HL-60/S4 treated with retinoic acid at 250 ng/mL for 4 days and 3 days (cell line): ENCODE measurements around the gene FRS3.

Experiments
- in situ Hi-C: fragments of 300-500 bp; cut with MboI; formaldehyde crosslinking; loops from 2 replicates; pipeline ENCODE4 v1.7.0; 2022; ENCODE audit warnings: low sequenced_read_pairs

FRS3 gene

GRCh38 chr6:41746107-41746506 is 33.6 kb downstream of the FRS3 start:
- in situ Hi-C loops = no loop called here

- in situ Hi-C loops = no loop called here
Observed at GRCh38 chr6:41744236-41744787, 35.4 kb downstream of the FRS3 start.

- in situ Hi-C loops = no loop called here
Observed at GRCh38 chr6:41743406-41744235, 36.1 kb downstream of the FRS3 start.

GRCh38 chr6:41741625-41742490 is 37.8 kb downstream of the FRS3 start:
- in situ Hi-C loops = no loop called here

GRCh38 chr6:41740366-41741162 is 39.1 kb downstream of the FRS3 start:
- in situ Hi-C loops = no loop called here

- in situ Hi-C loops = no loop called here
Observed at GRCh38 chr6:41739041-41739440, 40.7 kb downstream of the FRS3 start.

GRCh38 chr6:41737591-41738130 is 42.0 kb downstream of the FRS3 start:
- in situ Hi-C loops = no loop called here

GRCh38 chr6:41736800-41737555 is 42.7 kb downstream of the FRS3 start:
- in situ Hi-C loops = no loop called here

GRCh38 chr6:41736186-41736733 is 43.4 kb downstream of the FRS3 start:
- in situ Hi-C loops = no loop called here

- in situ Hi-C loops = no loop called here
Observed at GRCh38 chr6:41735427-41736185, 44.1 kb downstream of the FRS3 start, which contains the start of gene TFEB. Gene TFEB (minus strand): TSS chr6:41735608. CDS start chr6:41691213, 44,395 bp downstream.

GRCh38 chr6:41734666-41735426 is 44.9 kb downstream of the FRS3 start:
- in situ Hi-C loops = no loop called here

GRCh38 chr6:41733707-41734665 is 45.7 kb downstream of the FRS3 start:
- in situ Hi-C loops = no loop called here

GRCh38 chr6:41733360-41733706 is 46.4 kb downstream of the FRS3 start:
- in situ Hi-C loops = no loop called here

- in situ Hi-C loops = no loop called here
Observed at GRCh38 chr6:41732591-41733359, 46.9 kb downstream of the FRS3 start.

- in situ Hi-C loops = no loop called here
Observed at GRCh38 chr6:41732149-41732548, 47.6 kb downstream of the FRS3 start.

GRCh38 chr6:41731561-41732086 is 48.1 kb downstream of the FRS3 start:
- in situ Hi-C loops = no loop called here
